SH-SY5Y (cell line): ENCODE measurements around the gene FMN2.

Experiments
- GATA2 ChIP-seq: IDR thresholded peaks from 2 replicates; pipeline ENCODE4 v1.6.1; 2011; ENCODE audit warnings: mild to moderate bottlenecking, low read depth, low read length
- GATA3 ChIP-seq: IDR thresholded peaks from 2 replicates; pipeline ENCODE4 v1.6.1; 2011; ENCODE audit warnings: low read depth, mild to moderate bottlenecking, low read length, moderate library complexity

DNA sequence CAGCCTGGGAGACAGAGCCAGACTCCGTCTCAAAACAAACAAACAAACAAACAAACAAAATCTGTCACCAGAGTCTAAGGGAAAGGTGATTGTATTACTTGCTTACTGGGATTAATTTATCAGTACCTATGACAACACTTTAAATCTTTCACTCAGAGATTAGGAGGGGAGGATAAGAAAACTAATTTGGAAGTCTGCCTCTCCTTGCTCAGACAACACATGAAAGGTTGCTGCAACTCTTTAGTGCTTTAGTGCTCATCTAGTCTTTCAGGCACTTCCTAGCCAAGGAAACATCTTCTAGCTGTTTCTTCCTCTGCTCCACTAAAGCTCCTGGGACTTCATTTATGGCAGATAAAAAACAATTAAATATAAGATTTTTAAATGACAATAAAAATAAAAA, 7.3 kb upstream of the FMN2 start:
- TF ChIP-seq GATA2 (no peak), GATA3 (no peak)
